CD8-positive, alpha-beta memory T cell (primary cell): Measurements from ENCODE around the gene PRR35. TPM values are rescaled to one million over a fixed set of nuclear protein-coding genes. Genes with fewer than 3 reads are reported as not detected.
A peak's percentile ranks its signal among the peaks of the same experiment; 100 is the strongest.

Source experiments
- CTCF ChIA-PET: fragments of 350-600 bp; sonication (Branson Sonifier 250); formaldehyde crosslinking; loops from one replicate; lab custom pipeline; 2021; ENCODE audit warnings: antibody characterized with exemption; lab: Charles Lee
- POLR2A ChIA-PET: fragments of 350-600 bp; sonication (Branson Sonifier 250); formaldehyde crosslinking; loops from one replicate; lab custom pipeline; 2021; ENCODE audit warnings: antibody characterized with exemption; lab: Charles Lee
- DNase-seq, 5 donors: peaks; one replicate each; pipeline versions ENCODE4 v3.0.0 to v3.0.0-alpha.2; 2020 to 2022; ENCODE audit warnings: mixed read lengths in 1 of 5
- H3K27ac ChIP-seq: one replicate; pipeline ENCODE4 v1.7.0; 2013; ENCODE audit warnings: low read depth, mild to moderate bottlenecking, low read length, moderate library complexity
- H3K27me3 ChIP-seq: 2 replicates; pipeline ENCODE4 v1.7.0; 2013; ENCODE audit warnings: low read length, mild to moderate bottlenecking; ENCODE audit not compliant: insufficient read depth, poor library complexity, severe bottlenecking
- H3K36me3 ChIP-seq: 2 replicates; pipeline ENCODE4 v1.7.0; 2013; ENCODE audit warnings: mild to moderate bottlenecking, low read length, moderate library complexity; ENCODE audit not compliant: insufficient read depth
- H3K4me1 ChIP-seq: 2 replicates; pipeline ENCODE4 v1.7.0; 2013; ENCODE audit warnings: mild to moderate bottlenecking, low read length, moderate library complexity; ENCODE audit not compliant: insufficient read depth
- H3K4me3 ChIP-seq: 2 replicates; pipeline ENCODE4 v1.7.0; 2013; ENCODE audit warnings: mild to moderate bottlenecking, low read length
- H3K9me3 ChIP-seq: 2 replicates; pipeline ENCODE4 v1.7.0; 2013; ENCODE audit warnings: mild to moderate bottlenecking, low read length
- H3K27ac Mint-ChIP-seq, 8 donors: one replicate each; pipeline ENCODE4 v1.8.0; 2020 to 2021; ENCODE audit warnings: mixed read lengths in 8 of 8, mild to moderate bottlenecking in 6 of 8, inconsistent platforms in 3 of 8, moderate library complexity in 3 of 8
- H3K27me3 Mint-ChIP-seq, 2 donors: one replicate each; pipeline ENCODE4 v1.8.0; 2020 to 2021; ENCODE audit warnings: mixed read lengths in 2 of 2, mild to moderate bottlenecking in 1 of 2, moderate library complexity in 1 of 2
- H3K36me3 Mint-ChIP-seq, 3 donors: one replicate each; pipeline ENCODE4 v1.8.0; 2020 to 2021; ENCODE audit warnings: mixed read lengths in 3 of 3, inconsistent platforms in 1 of 3, mild to moderate bottlenecking in 1 of 3
- H3K4me1 Mint-ChIP-seq, 3 donors: one replicate each; pipeline ENCODE4 v1.8.0; 2020 to 2021; ENCODE audit warnings: mixed read lengths in 3 of 3, inconsistent platforms in 1 of 3, mild to moderate bottlenecking in 1 of 3
- H3K4me3 Mint-ChIP-seq, 7 donors: one replicate each; pipeline ENCODE4 v1.8.0; 2020 to 2021; ENCODE audit warnings: mixed read lengths in 7 of 7, mild to moderate bottlenecking in 6 of 7, moderate library complexity in 4 of 7, inconsistent platforms in 2 of 7
- H3K9me3 Mint-ChIP-seq, 5 donors: one replicate each; pipeline ENCODE4 v1.8.0; 2020 to 2022; ENCODE audit warnings: mixed read lengths in 5 of 5, mild to moderate bottlenecking in 3 of 5, moderate library complexity in 2 of 5, inconsistent platforms in 1 of 5
- polyA plus RNA-seq: library from polyadenylated mRNA; unstranded; fragments of 300-500 nt; fragmentation: Illumina TruSeq; gene quantifications from one replicate; pipeline ENCODE4 v1.2.3, GENCODE V29; 2021
- total RNA-seq, 2 experiments: library from RNA; stranded (reverse); gene quantifications; one replicate each; pipeline ENCODE4 v1.2.3, GENCODE V29; 2021

The PRR35 gene
- total and polyA plus RNA-seq, 3 experiments from 2014 or later = not detected

- no peak overlapping the region for H3K27ac ChIP-seq
- Mint-ChIP-seq H3K4me1 (no peaks in the 10 kb centered on the region), H3K27me3 (peaks cover 3 to 4% of the 10 kb centered on the region in 2 donors), H3K9me3 (no peaks in the 10 kb centered on the region), H3K4me3 (peak overlapping the region in 1 of 7 donors; percentile 23), H3K27ac (no peak overlapping the region), H3K36me3 (peaks cover 0 to 4% (median 0%) of the 10 kb centered on the region in 3 donors)
- no peaks in the 10 kb centered on the region for H3K36me3 ChIP-seq
- H3K27me3 ChIP-seq = peaks cover 11% of the 10 kb centered on the region
- ChIA-PET POLR2A (no interaction called here), CTCF (no interaction called here)
- H3K9me3 ChIP-seq = no peaks in the 10 kb centered on the region
- H3K4me1 ChIP-seq = no peaks in the 10 kb centered on the region
- H3K4me3 ChIP-seq = no peak overlapping the region
- no peak for DNase-seq
These were observed 2.5 kb upstream of the PRR35 start for GRCh38 chr16:557463-558297.

- Histone ChIP-seq H3K27ac (no peak overlapping the region), H3K27me3 (peaks cover 11% of the 10 kb centered on the region), H3K4me3 (no peak overlapping the region), H3K4me1 (no peaks in the 10 kb centered on the region), H3K9me3 (no peaks in the 10 kb centered on the region), H3K36me3 (no peaks in the 10 kb centered on the region)
- ChIA-PET CTCF (no interaction called here), POLR2A (interaction anchor here (0.5 kb wide), 1 partner anchor 25 kb away, joined by 3 read pairs; no protein-coding TSS in a partner anchor)
- H3K4me3 Mint-ChIP-seq = peak overlapping the region in 1 of 7 donors; percentile 23
- no peak overlapping the region for H3K27ac Mint-ChIP-seq
- peaks cover 0 to 4% (median 0%) of the 10 kb centered on the region in 3 donors for H3K36me3 Mint-ChIP-seq
- no peak for DNase-seq
- H3K9me3 Mint-ChIP-seq = no peaks in the 10 kb centered on the region
- H3K27me3 Mint-ChIP-seq = peaks cover 3 to 4% of the 10 kb centered on the region in 2 donors
- no peaks in the 10 kb centered on the region for H3K4me1 Mint-ChIP-seq
These were observed 1.7 kb upstream of the PRR35 start for GRCh38 chr16:558298-559020.

DNA sequence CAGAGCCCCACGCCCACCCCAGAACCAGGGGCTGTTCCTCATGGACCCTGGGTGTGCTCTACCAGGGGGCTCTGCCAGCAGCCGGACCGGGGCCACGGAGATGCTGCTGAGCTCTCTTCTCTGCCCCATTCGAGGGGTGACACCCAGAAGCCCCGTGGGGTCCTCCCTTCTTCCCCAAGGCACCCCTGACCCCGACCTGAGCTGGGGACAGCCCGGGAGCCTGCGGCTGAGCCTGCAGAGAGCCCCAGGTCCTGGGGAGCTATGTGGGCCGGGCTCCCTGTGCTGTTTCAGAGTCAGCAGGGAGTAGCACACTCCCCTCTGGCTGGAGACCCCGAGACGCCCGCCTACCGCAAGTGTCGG is 1.2 kb upstream of the PRR35 start:
- no peaks in the 10 kb centered on the region for H3K9me3 ChIP-seq
- H3K36me3 ChIP-seq = no peaks in the 10 kb centered on the region
- H3K27ac Mint-ChIP-seq = no peak overlapping the region
- CTCF ChIA-PET = no interaction called here
- H3K4me3 ChIP-seq = no peak overlapping the region
- H3K4me1 ChIP-seq = no peaks in the 10 kb centered on the region
- no peak for DNase-seq
- POLR2A ChIA-PET = interaction anchor here (0.5 kb wide), 1 partner anchor 25 kb away, joined by 3 read pairs; no protein-coding TSS in a partner anchor
- peaks cover 3 to 4% of the 10 kb centered on the region in 2 donors for H3K27me3 Mint-ChIP-seq
- H3K4me3 Mint-ChIP-seq = no peak overlapping the region
- H3K27ac ChIP-seq = no peak overlapping the region
- no peaks in the 10 kb centered on the region for H3K4me1 Mint-ChIP-seq
- no peaks in the 10 kb centered on the region for H3K9me3 Mint-ChIP-seq
- peaks cover 11% of the 10 kb centered on the region for H3K27me3 ChIP-seq
- H3K36me3 Mint-ChIP-seq = peaks cover 0 to 4% (median 0%) of the 10 kb centered on the region in 3 donors

DNA sequence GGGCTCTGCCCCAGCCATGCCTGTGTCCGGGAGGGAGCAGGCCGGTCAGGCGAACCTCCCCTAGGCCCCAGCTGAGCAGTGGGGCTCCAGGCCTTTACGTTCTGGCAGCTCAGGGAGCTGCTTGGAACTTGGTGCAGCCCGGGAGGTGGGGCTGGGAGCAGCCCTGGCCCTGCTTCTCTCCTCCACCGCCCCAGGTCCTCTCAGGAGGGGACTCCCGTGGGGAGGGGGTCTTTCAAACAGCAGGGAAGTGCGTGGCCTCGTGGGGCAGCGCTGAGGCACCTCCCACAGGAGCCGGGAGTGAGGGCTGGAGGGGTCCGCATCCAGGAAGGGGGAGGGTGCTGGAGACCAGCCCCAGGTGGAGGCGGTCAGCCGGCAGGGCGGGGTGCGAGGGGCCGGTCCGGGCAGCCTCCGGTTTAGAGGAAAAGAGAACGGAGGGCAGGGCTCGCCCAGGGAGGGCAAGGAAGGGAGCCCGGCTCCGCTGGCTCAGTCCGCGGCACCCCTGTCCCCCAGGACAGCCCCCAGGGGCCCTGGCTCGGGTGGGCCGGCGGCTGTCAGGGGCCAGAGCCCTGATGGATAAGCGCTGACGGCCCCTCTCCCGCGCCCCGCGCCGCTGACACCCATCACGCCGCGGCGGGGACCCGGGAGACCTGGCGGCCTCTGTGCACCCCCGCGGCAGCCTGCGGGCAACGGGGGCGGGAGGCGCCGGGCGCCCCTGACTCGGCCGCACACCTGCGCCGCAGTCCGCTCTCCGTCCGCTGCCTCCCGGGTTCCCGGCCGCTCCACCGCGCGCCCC is 587 bp upstream of the PRR35 start:
- Mint-ChIP-seq H3K36me3 (no peaks in the 10 kb centered on the region), H3K9me3 (no peaks in the 10 kb centered on the region), H3K27ac (no peak overlapping the region), H3K27me3 (peaks cover 3 to 4% of the 10 kb centered on the region in 2 donors), H3K4me3 (no peak overlapping the region), H3K4me1 (no peaks in the 10 kb centered on the region)
- Histone ChIP-seq H3K27ac (no peak overlapping the region), H3K36me3 (no peaks in the 10 kb centered on the region), H3K9me3 (no peaks in the 10 kb centered on the region), H3K4me1 (no peaks in the 10 kb centered on the region), H3K27me3 (peaks cover 11% of the 10 kb centered on the region), H3K4me3 (no peak overlapping the region)
- ChIA-PET POLR2A (no interaction called here), CTCF (no interaction called here)
- no peak for DNase-seq

DNA sequence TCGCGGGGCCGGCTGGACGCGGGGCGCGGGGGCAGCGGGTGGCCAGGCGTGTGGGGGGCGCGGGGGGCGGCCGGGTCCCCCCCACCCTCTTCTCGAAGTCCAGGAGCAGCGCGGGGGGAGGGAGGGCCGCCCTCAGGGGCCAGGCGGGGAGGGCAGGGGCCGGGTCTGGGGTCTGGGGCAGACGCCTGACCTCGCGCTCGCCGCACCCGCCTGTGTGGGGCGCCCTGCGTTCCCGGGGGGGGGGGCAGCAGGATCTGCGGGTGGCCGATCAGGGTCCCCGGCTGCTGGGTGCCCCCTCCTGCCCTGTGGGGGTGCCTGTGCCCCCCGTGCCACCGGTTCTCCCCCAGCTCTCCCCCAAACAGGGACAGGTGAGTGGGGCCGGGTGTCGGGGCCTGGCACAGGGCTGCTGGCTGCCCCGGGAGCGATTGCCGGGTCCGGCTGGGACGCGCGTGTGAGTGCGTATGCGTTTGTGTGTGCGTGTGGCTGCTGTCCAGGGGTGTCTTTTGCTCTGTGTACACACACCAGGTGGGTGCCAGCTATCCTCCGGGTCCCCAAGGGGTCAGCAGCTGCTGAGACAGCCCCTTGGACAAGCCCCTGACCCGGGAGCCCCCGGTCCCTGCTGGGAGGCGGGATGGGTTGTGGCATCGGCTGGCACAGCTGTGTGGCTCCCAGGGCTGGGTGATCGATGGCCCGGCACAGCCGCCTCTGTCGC is 663 bp downstream of the PRR35 start:
- H3K36me3 ChIP-seq = no peaks in the 10 kb centered on the region
- Mint-ChIP-seq H3K27me3 (peaks cover 3 to 4% of the 10 kb centered on the region in 2 donors), H3K27ac (no peak overlapping the region), H3K4me1 (no peaks in the 10 kb centered on the region), H3K4me3 (no peak overlapping the region), H3K36me3 (no peaks in the 10 kb centered on the region), H3K9me3 (no peaks in the 10 kb centered on the region)
- H3K27ac ChIP-seq = no peak overlapping the region
- H3K4me1 ChIP-seq = no peaks in the 10 kb centered on the region
- ChIA-PET CTCF (no interaction called here), POLR2A (no interaction called here)
- H3K9me3 ChIP-seq = no peaks in the 10 kb centered on the region
- no peak overlapping the region for H3K4me3 ChIP-seq
- no peak for DNase-seq
- peaks cover 11% of the 10 kb centered on the region for H3K27me3 ChIP-seq

GRCh38 chr16:561413-561794 is 1.2 kb downstream of the PRR35 start:
- no peaks in the 10 kb centered on the region for H3K36me3 Mint-ChIP-seq
- no peaks in the 10 kb centered on the region for H3K36me3 ChIP-seq
- ChIA-PET CTCF (no interaction called here), POLR2A (no interaction called here)
- H3K27ac ChIP-seq = no peak overlapping the region
- peaks cover 0 to under 1% (median under 1%) of the 10 kb centered on the region in 3 donors for H3K4me1 Mint-ChIP-seq
- H3K4me3 ChIP-seq = no peak overlapping the region
- H3K9me3 Mint-ChIP-seq = no peaks in the 10 kb centered on the region
- H3K4me1 ChIP-seq = peaks cover 3% of the 10 kb centered on the region
- H3K27me3 Mint-ChIP-seq = peaks cover 3 to 4% of the 10 kb centered on the region in 2 donors
- DNase-seq = no peak
- no peak overlapping the region for H3K4me3 Mint-ChIP-seq
- H3K9me3 ChIP-seq = no peaks in the 10 kb centered on the region
- peaks cover 11% of the 10 kb centered on the region for H3K27me3 ChIP-seq
- no peak overlapping the region for H3K27ac Mint-ChIP-seq

DNA sequence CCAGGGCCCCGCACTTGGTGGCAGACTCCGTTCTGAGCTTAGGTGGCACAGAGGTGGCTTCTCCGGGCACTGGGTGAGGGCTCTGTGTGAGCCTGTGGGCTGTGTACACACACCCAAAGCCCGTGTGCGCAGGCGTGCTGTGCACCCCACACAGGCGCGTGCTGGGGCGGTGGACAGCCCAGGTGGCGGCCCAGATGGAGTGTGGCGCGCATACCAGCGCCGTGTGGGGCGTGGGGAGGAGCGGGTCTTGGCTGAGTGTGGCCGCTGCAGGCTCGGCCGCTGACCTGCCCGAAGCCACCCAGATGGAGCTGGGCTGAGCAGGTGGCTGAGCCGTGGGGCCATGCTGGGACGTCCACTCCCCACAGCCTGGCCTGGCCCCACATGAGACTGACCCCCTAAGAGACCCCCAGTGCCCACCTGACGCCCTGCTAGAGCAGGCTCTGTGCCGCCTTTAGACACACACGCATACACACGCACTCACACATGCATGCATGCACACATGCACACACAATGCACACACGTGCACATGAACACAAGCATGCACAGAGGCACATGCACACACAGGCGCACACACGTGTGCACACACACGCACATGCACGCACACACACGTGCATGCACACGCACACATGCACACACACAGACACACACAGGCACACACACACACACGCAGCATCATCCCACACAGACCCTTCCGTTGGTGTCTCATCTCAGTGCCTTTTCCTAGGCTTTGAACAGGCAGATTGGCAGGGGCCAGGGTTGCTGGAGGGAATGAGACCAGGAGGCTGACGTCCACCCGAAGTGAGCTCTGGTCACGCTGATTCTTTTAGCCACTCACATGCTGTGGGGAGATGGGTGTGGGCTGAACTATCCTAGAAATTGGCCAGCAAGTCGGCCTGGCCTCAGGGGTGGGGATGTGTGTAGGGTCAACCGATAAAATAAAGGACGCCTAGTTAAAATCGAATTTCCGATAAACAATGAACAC is 2.1 kb downstream of the PRR35 start:
- Histone ChIP-seq H3K4me3 (no peak overlapping the region), H3K4me1 (peaks cover 12% of the 10 kb centered on the region), H3K36me3 (no peaks in the 10 kb centered on the region), H3K27ac (no peak overlapping the region), H3K27me3 (peaks cover 11% of the 10 kb centered on the region), H3K9me3 (no peaks in the 10 kb centered on the region)
- H3K9me3 Mint-ChIP-seq = no peaks in the 10 kb centered on the region
- H3K27ac Mint-ChIP-seq = peak overlapping the region in 2 of 8 donors; percentile 37 to 45
- POLR2A ChIA-PET = interaction anchor here (0.6 kb wide), 1 partner anchor 50 kb away, joined by 5 read pairs; no protein-coding TSS in a partner anchor
- CTCF ChIA-PET = no interaction called here
- no peaks in the 10 kb centered on the region for H3K36me3 Mint-ChIP-seq
- peaks cover 8 to 9% (median 9%) of the 10 kb centered on the region in 3 donors for H3K4me1 Mint-ChIP-seq
- DNase-seq = no peak
- H3K27me3 Mint-ChIP-seq = peaks cover 3 to 6% of the 10 kb centered on the region in 2 donors
- peak overlapping the region in 1 of 7 donors; percentile 27 for H3K4me3 Mint-ChIP-seq
